GM19023 (cell line): Measurements from ENCODE around the gene ELL3.
A peak's percentile ranks its signal among the peaks of the same experiment; 100 is the strongest.
"Not testable (repeated sequence)": the region's sequence is repeated elsewhere in the genome, so short reads cannot be mapped to it uniquely, and the experiment has no call there.

Source experiments
- ATAC-seq: cut with Tn5 transposase; IDR thresholded peaks from one replicate; pipeline ENCODE4 v1.9.1; 2021; ENCODE audit warnings: mild to moderate bottlenecking, moderate library complexity; ENCODE audit not compliant: unreplicated experiment

The ELL3 gene

GRCh38 chr15:43776718-43777266 lies at the start of gene ELL3:
ELL3 (minus strand) TSS chr15:43776966; CDS start chr15:43776901, 65 bp downstream.
- peak; percentile 41 for ATAC-seq

- ATAC-seq: no peak
These were observed 49.3 kb upstream of the ELL3 start for GRCh38 chr15:43826029-43826507.

- not testable (repeated sequence) for ATAC-seq
These were observed 48.5 kb upstream of the ELL3 start for GRCh38 chr15:43825305-43825704.

- ATAC-seq: peak; percentile 71
These were observed 47.8 kb upstream of the ELL3 start, which contains the start of gene MFAP1 for GRCh38 chr15:43824302-43825246. MFAP1 (minus strand) TSS chr15:43824690; CDS start chr15:43824569, 121 bp downstream.

GRCh38 chr15:43821505-43821904 lies 44.7 kb upstream of the ELL3 start:
- ATAC-seq: no peak

- not testable (repeated sequence) for ATAC-seq
These were observed 38.3 kb upstream of the ELL3 start for GRCh38 chr15:43815064-43815463.

- ATAC-seq: peak; percentile 57
These were observed 32.4 kb upstream of the ELL3 start for GRCh38 chr15:43808960-43809678.

GRCh38 chr15:43808435-43808950 lies 31.7 kb upstream of the ELL3 start:
- no peak for ATAC-seq

GRCh38 chr15:43802676-43803075 lies 25.9 kb upstream of the ELL3 start:
- ATAC-seq: not testable (repeated sequence)

- ATAC-seq: peak; percentile 89
These were observed 23.7 kb upstream of the ELL3 start, which contains the start of gene HYPK for GRCh38 chr15:43800286-43801141. HYPK (plus strand) TSS chr15:43800599; CDS start chr15:43800623, 24 bp downstream.

- ATAC-seq: no peak
These were observed 23.1 kb upstream of the ELL3 start, which contains the start of gene SERINC4 for GRCh38 chr15:43799945-43800285. SERINC4 (minus strand) TSS chr15:43800220; CDS start chr15:43799986, 234 bp downstream.

- no peak for ATAC-seq
These were observed 22.6 kb upstream of the ELL3 start for GRCh38 chr15:43799209-43799944.

GRCh38 chr15:43796566-43796965 lies 19.8 kb upstream of the ELL3 start:
- no peak for ATAC-seq

- ATAC-seq: no peak
These were observed 19.2 kb upstream of the ELL3 start for GRCh38 chr15:43795997-43796396.

GRCh38 chr15:43795197-43795596 lies 18.4 kb upstream of the ELL3 start:
- no peak for ATAC-seq

GRCh38 chr15:43794269-43795037 lies 17.7 kb upstream of the ELL3 start:
- ATAC-seq: no peak

GRCh38 chr15:43793647-43794046 lies 16.9 kb upstream of the ELL3 start:
- no peak for ATAC-seq

GRCh38 chr15:43792761-43793476 lies 16.2 kb upstream of the ELL3 start:
- ATAC-seq: no peak
